HG02973 (cell line): Measurements from ENCODE around the gene TOGARAM2.
"Not testable (repeated sequence)": the region's sequence is repeated elsewhere in the genome, so short reads cannot be mapped to it uniquely, and the experiment has no call there.

Experiments used
- ATAC-seq: cut with Tn5 transposase; IDR thresholded peaks from one replicate; pipeline ENCODE4 v1.9.1; 2021; ENCODE audit warnings: moderate library complexity; ENCODE audit not compliant: unreplicated experiment

The TOGARAM2 gene

DNA sequence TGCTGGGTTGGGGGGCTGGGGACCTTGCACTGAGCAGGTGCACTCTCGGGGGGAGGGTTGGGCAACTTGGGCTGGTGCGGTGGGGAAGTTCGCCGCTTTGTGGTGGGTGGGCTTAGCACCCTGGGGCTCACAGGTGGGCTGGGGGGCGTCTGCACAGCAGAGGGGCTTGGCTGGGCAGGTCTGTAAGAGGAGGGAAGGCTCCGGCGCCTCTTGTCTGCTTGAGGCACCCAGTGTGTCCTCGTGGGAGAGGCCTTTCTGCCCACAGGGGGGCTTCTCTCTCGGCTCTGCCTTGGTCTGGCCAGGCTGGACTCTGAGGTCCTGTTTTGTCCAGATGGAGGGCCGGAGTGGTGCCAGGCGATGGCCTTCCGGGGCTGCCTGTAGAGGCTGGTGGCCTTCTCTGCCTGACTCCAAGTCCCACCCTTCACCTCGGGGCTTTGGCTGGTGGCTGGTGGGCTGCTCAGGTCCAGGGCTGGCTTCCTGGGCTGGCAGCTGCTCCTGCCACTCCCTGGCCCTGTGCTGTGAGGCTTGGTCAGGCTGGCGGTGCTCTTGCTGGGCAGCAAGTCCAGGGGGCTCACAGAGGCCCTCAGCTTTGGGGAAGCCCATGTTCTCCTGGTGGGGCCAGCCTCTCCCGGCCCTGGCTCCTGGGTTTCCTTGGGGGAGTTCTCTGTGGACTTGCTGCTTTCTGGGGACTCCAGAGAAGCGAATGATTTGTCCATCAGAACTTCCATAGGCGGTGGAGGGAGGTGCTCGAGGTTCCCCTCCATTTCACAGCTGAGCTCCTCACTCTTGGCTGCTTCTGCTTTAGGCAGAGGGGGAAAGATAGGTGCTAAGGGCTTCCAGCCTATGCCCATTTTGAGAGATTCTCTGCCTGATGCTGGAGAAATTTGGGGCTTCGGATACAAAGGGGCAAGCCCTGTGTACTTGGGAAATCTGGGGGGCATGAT lies 90.2 kb downstream of the TOGARAM2 start:
- ATAC-seq: no peak

DNA sequence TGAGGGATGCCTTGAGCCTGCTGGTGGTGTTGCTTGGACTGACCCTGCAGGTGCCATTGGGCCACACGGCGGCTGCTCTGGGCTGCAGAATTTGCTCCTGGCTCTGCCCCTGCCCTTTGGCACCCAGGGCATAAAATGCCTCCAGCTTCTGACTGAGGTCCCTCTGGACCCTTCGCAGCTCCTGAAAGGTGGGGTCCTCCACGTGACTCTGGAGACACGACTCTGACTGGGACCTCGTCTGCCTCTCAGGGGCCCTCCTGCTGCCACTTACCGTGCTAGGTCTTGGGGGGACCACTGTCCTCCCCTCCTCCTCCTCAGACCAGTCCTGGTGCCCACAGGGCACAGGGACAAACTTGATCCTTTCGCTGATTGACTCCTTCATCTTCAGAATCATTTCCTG lies 91.2 kb downstream of the TOGARAM2 start:
- no peak for ATAC-seq

DNA sequence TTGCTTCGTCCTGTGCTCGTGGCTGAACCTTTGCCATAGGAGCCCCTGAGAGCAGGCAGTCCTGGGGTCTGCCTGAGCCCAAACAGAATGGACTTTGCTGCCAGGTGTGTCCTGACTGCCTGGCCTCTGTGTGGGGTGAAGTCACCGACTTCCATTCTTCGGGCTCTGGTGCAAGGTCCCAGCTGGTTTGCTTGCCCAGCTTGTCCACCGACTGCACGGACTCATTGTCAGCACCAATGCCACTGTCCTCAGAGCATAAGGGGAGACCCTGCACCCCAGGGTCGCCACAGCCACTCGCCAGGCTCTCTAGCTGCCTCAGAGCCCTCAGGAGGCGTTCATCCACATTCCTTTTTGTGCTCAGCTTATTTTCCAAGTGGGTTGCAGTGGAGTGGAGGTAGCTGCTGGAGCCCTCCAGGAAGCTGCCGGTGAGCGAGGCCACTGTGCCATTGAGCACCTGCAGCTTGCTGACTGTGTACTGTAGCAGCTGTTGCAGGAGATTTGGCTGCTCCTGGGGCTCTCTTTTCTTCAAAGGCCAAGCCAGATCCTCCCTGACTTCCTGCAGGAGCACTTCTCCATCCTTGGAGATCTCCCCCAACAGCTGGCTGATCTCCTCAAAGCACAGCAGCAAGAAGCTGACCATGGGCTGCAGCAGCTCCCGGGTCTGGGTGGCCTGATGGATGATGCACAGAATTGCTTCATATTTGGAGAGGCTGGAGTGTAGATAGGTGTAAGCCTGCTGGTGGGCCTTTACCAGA lies 92.0 kb downstream of the TOGARAM2 start:
- ATAC-seq: no peak

DNA sequence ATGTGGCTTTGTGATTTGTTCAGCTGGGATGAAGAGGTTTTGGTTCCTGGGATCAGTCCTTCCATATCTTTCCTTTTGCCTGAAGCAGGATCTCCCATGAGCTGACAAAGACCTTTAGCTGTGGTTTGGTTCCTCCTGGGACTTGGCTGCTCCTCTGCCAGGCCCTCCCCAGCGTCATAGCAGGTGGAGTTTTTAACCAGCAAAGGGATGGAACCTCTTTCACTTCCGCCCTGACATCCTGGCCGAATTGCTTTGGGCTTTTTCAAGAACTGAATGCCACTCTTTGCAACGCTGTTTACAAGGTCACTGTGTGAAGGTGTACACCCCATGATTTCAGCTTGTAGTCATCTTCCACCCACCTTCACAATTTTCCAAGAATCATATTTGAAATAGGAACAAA lies 92.8 kb downstream of the TOGARAM2 start:
- ATAC-seq: no peak

DNA sequence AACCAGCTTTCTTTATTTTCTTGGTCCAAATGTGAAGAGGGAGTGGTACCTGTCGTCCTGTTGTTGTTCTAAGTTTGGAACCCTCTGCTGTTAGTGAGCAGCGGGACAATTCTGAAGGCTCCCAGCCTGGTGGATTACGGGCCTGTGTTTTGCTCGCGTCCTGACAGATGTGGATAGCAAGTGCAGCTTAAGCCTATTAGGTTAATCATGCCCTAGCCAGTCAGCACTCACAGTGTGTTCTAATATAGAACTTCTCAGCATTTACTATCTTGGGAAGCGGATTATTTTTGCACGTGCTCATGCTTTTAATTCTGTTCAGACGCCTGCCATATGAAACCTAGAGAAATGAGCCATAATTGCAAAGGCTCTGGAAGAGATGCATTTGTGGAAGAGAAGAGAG lies 93.3 kb downstream of the TOGARAM2 start, which contains the start of gene PCARE:
PCARE (minus strand) TSS at position 113 of the 400 bp plus-strand sequence. CDS start 262 bp downstream, outside the sequence.
- no peak for ATAC-seq

DNA sequence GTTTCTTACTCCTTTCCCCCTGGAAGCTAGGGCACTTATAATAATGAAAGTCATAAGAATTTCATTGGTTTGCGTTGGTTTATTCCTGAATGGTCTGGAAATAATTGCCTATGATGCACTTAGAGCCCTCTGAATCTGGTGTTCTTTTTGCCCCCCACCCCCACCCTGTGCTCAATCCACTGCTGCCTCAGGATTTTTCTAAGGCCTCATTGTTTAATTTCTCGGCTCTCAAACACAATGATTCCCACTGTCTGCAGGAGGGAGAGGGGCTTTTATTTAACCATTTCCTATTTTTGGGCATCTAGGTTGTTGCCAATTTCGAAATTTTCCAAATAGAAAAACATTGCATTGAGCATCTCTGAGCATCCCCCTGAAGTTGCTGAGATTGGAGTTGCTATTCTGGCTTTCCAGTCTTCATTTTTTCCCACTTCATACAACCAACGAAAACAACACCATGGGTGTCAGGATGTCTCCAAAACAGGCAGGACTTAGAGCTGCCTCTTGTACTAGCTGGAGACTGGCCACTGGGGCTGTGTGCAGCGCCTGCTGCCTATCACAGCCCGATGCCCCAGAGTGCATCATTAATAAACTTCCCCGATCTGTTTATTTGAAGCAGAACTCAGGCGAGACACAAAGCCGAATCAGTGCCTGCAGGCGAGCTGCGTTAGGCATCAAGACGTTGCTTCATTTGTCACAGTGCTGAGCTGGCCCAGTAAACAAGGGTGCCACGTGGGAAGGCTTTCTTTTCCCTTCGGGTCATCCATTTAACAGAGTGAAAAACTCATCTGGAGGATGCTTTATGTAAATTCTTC lies 95.0 kb downstream of the TOGARAM2 start:
- ATAC-seq: no peak

DNA sequence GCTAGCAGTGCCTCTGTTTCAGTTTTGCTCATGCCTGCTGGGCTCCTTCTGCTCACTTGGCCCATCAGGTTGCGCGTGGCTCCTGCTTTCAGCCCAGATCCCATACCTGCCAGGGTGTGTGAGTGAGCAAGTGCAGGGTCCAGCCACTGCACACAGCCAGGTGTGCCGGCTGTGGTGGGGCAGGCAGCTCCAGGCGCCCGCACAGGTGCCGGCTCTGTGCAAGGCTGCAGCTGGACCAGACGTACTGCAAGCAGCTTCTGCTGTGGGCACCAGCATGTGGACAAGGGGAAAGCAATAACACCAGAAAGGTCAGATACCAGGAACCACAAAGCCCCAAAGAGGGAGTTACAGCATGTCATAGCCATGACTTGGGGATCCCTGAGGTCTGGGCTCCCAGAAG lies 98.8 kb downstream of the TOGARAM2 start:
- no peak for ATAC-seq

DNA sequence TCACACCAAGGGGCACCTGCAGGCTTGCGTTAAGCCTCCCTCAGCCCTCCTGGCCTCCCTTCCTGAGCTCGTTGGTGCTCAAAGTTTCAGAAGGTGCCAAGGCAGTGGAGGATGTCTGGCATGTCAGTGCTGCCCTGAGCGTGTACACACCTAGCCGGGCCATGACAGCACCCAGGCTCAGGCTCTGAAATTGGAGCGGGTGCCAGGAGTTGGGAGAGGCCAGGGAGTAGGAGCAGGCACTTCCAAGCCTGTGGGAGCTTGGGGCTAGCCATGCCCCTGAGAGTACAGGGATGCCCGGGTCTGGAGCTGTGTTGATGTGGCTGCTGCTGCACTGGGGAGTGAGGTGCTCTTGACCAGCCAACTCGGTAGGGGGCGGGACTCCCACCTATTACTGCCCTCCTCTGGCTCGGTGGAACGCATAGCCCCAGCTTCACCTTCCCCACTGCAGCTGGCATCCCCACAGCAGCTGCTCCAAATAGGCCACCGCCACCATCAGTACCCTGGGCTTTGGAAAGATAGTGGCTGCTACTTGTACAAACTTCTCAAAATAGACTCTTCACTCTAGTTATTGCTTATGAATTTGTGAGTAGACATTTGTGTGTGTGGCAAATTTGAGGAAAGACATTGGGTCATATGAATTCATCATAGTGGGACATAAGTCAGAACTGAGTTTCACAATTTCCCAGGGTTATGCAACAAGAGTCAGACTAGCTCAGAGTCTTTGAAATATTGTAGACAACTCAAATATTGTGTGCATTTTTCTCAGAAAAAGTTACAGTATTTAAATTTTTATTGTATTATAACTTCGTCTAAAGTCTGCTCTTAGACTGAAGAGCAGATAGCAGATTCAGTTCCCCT lies 100.0 kb downstream of the TOGARAM2 start:
- ATAC-seq: no peak

DNA sequence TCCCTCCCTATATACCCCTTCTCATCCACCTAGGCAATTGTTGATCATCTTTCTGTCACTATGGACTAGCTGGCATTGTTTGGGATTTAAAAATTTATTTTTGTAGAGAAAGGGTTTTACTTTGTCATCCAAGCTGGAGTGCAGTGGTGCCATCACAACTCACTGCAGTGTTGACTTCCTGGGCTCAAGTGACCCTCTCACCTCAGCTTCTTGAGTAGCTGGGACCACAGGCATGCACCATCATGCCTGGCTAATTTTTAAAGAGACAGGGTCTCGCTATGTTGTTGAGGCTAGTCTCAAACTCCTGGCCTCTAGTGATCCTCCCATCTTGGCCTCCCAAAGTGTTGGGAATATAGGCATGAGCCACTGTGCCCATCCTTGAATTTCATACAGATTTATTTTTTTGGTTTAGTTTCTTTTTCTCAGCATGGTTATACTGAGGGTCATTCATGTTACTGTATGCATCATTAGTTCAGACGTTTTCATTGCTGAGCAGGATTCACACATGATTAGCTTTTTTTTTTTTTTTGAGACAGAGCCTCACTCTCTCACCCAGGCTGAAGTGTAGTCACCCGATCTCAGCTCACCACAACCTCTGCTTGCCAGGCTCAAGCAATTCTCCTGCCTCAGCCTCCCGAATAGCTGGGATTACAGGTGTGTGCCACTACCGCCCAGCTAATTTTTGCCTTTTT lies 101.9 kb downstream of the TOGARAM2 start:
- ATAC-seq: peak; percentile 62

DNA sequence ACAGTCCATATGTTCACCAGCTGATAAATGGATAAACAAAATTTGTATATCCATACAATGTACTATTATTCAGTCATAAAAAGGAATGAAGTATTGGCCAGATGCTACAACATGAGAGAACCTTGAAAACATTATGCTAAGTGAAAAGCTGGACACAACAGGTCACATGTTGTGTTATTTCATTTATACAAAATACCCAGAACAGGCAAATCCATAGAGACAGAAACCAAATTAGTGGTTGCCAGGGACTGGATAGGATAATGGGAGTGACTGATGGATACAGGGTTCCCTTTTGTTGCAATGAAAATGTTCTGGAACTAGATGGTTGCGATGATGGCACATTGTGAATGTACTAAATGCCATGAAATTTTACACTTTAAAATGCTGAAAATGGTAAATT lies 103.5 kb downstream of the TOGARAM2 start:
- no peak for ATAC-seq

DNA sequence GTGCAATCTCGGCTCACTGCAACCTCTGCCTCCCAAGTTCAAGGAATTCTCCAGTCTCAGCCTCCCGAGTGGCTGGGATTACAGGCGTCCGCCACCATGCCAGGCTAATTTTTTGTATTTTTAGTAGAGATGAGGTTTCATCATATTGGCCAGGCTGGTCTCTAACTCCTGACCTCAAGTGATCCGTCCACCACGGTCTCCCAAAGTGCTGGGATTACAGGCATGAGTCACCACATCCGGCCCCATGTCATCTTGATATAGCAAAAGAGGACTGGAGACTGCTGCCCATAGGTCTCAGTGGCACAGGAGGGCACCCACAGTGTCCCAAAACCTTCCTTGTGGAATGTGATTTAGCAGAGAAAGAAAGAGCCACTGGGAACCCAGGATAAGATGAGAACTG lies 109.2 kb downstream of the TOGARAM2 start:
- not testable (repeated sequence) for ATAC-seq

DNA sequence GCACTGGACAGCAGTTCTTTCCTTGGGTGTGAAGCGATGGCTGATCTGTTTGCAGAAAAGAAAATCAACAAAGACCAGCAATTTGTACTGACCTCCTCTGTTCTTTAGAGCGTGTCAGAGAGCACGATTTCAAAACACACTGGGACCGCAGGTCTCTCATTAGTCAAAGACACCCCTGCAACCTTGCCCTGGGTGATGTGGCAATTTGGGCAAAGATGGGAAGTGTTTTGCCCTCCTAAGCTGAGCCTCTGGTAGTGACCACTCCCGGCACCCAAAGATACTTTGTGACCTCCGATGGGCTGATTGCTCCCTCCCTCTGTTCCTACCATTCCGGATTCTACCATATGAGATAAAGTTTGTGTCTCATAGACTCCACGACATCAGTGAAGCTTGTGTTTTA lies 115.9 kb downstream of the TOGARAM2 start:
- ATAC-seq: no peak

DNA sequence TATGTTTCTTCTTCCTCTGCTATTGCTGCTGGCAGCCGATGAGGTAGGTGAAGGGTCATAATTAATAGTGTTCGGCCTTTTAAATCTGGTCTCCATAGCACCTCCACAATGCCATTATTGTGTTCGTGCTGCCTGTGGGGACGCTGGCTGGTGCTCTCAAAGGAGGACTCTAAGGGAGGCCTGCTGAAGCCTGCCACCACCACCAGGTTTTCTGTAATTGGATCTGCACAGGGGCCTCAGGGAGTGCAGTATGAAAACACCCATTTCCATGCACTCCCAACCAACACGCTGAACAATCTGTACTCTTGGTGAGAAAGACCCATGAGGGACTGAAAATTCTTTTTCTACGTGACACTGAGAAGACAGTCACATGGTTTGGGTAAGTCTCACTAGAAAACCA lies 116.5 kb downstream of the TOGARAM2 start:
- no peak for ATAC-seq

DNA sequence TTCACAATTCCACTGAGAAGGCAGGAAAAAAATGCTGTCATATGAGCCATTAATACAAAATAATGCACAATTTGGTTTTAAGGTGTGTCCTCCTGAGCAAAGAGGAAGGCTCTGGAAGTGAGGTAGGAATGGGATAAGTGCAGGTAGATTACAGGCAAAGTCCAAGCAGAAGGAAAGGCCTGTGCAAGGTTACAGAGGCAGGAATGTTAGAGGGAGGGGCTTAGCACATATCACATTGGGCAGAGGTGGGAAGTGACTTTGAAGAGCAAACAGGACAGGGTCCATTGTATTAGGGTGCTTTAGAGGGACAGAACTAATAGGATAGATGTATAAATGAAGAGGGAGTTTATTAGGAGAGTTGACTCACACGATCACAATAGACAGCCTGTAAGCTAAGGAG lies 119.5 kb downstream of the TOGARAM2 start:
- no peak for ATAC-seq
